DMS 273 (cell line): ENCODE measurements around the gene HMGB4.

Experiments
- DNase-seq: peaks from one replicate; lab custom pipeline; 2025; ENCODE audit not compliant: unreplicated experiment; lab: John Stamatoyannopoulos, UW

Gene HMGB4

GRCh38 chr1:33846861-33847260 lies 17.0 kb upstream of the HMGB4 start:
- DNase-seq, result no peak

- no peak for DNase-seq
Measured at GRCh38 chr1:33848205-33848937, 15.5 kb upstream of the HMGB4 start.

GRCh38 chr1:33849211-33849610 lies 14.7 kb upstream of the HMGB4 start:
- no peak for DNase-seq

- DNase-seq, result no peak
Measured at GRCh38 chr1:33850481-33850880, 13.4 kb upstream of the HMGB4 start.

- no peak for DNase-seq
Measured at GRCh38 chr1:33852711-33853110, 11.2 kb upstream of the HMGB4 start.

- DNase-seq, result peak; percentile 8
Measured at GRCh38 chr1:33853431-33853830, 10.4 kb upstream of the HMGB4 start.

GRCh38 chr1:33854091-33854490 lies 9.8 kb upstream of the HMGB4 start:
- DNase-seq, result no peak

GRCh38 chr1:33860671-33861070 lies 3.2 kb upstream of the HMGB4 start:
- DNase-seq, result no peak

- peak; percentile 76 for DNase-seq
Measured at GRCh38 chr1:33864460-33865389, 846 bp downstream of the HMGB4 start.

GRCh38 chr1:33866281-33866680 lies 2.4 kb downstream of the HMGB4 start:
- DNase-seq, result peak; percentile 63

GRCh38 chr1:33867684-33868083 lies 3.8 kb downstream of the HMGB4 start:
- no peak for DNase-seq

- no peak for DNase-seq
Measured at GRCh38 chr1:33872275-33872674, 8.4 kb downstream of the HMGB4 start.

- DNase-seq, result no peak
Measured at GRCh38 chr1:33872683-33873082, 8.8 kb downstream of the HMGB4 start.

GRCh38 chr1:33874636-33875035 lies 10.8 kb downstream of the HMGB4 start:
- no peak for DNase-seq

GRCh38 chr1:33875862-33876261 lies 12.0 kb downstream of the HMGB4 start:
- DNase-seq, result no peak

- no peak for DNase-seq
Measured at GRCh38 chr1:33876970-33877650, 13.2 kb downstream of the HMGB4 start.

- DNase-seq, result no peak
Measured at GRCh38 chr1:33878392-33878791, 14.5 kb downstream of the HMGB4 start.

GRCh38 chr1:33880305-33880704 lies 16.4 kb downstream of the HMGB4 start:
- DNase-seq, result no peak

GRCh38 chr1:33886496-33886895 lies 22.6 kb downstream of the HMGB4 start:
- DNase-seq, result no peak

GRCh38 chr1:33893147-33893830 lies 29.4 kb downstream of the HMGB4 start:
- DNase-seq, result no peak

- DNase-seq, result no peak
Measured at GRCh38 chr1:33895396-33895795, 31.5 kb downstream of the HMGB4 start.
